Activated B cell treated with CpG ODN at 0.5 μM for 24 hours (primary cell): ENCODE measurements around the gene GRN. TPM values are rescaled to one million over a fixed set of nuclear protein-coding genes. Genes with fewer than 3 reads are reported as not detected.
"Not testable (repeated sequence)": the region's sequence is repeated elsewhere in the genome, so short reads cannot be mapped to it uniquely, and the experiment has no call there.

Experiments
- ATAC-seq: fragments of 200-7000 bp; cut with Tn5 transposase; one replicate; pipeline ENCODE4 v1.10.0; 2021; ENCODE audit warnings: low read depth, mild to moderate bottlenecking, moderate library complexity
- CTCF ChIA-PET: fragments of 350-600 bp; sonication (Branson Sonifier 250); formaldehyde crosslinking; loops from one replicate; lab custom pipeline; 2021; ENCODE audit warnings: antibody characterized with exemption; lab: Charles Lee
- POLR2A ChIA-PET: fragments of 350-600 bp; sonication (Branson Sonifier 250); formaldehyde crosslinking; loops from one replicate; lab custom pipeline; 2021; ENCODE audit warnings: antibody characterized with exemption; lab: Charles Lee
- DNase-seq: peaks from one replicate; pipeline ENCODE4 v3.0.0; 2022
- H3K27ac Mint-ChIP-seq: one replicate; pipeline ENCODE4 v1.8.0; 2020; ENCODE audit warnings: mixed read lengths
- H3K27me3 Mint-ChIP-seq: one replicate; pipeline ENCODE4 v1.8.0; 2021; ENCODE audit warnings: mixed read lengths
- H3K36me3 Mint-ChIP-seq: one replicate; pipeline ENCODE4 v1.8.0; 2021; ENCODE audit warnings: low read depth, mixed read lengths
- H3K4me1 Mint-ChIP-seq: one replicate; pipeline ENCODE4 v1.8.0; 2021; ENCODE audit warnings: mixed read lengths
- H3K4me3 Mint-ChIP-seq: one replicate; pipeline ENCODE4 v1.8.0; 2020; ENCODE audit warnings: mild to moderate bottlenecking, mixed read lengths
- H3K9me3 Mint-ChIP-seq: one replicate; pipeline ENCODE4 v1.8.0; 2020; ENCODE audit warnings: mixed read lengths
- CTCF ChIP-seq: fragments of 200-600 bp; IDR thresholded peaks from one replicate; pipeline ENCODE4 v1.8.0; 2022; ENCODE audit warnings: antibody characterized with exemption, mild to moderate bottlenecking
- intact Hi-C: fragments of 100-400 bp; cut with micrococcal nuclease; formaldehyde crosslinking; loops from one replicate; pipeline ENCODE4 v1.15.1; 2024
- total RNA-seq: library from RNA; stranded (reverse); gene quantifications from 2 replicates; pipeline ENCODE4 v1.2.3, GENCODE V29; 2022

Gene GRN
- total RNA-seq, 1 donor from 2014 or later = 250 TPM

GRCh38 chr17:44386182-44386525, 41.1 kb downstream of the GRN start:
- ChIA-PET CTCF (no interaction called here), POLR2A (no interaction called here)
- DNase-seq = no peak
- TF ChIP-seq CTCF = no peak
- no peaks in the 10 kb centered on the region for H3K9me3 Mint-ChIP-seq
- H3K36me3 Mint-ChIP-seq = no peaks in the 10 kb centered on the region
- H3K4me3 Mint-ChIP-seq = peak overlapping the region; percentile 77
- ATAC-seq = no peak
- H3K27me3 Mint-ChIP-seq = peaks cover 29% of the 10 kb centered on the region
- H3K27ac Mint-ChIP-seq = no peak overlapping the region
- peaks cover 23% of the 10 kb centered on the region for H3K4me1 Mint-ChIP-seq
- intact Hi-C loops = no loop called here

- ChIA-PET CTCF (no interaction called here), POLR2A (no interaction called here)
- peaks cover 23% of the 10 kb centered on the region for H3K4me1 Mint-ChIP-seq
- peaks cover 26% of the 10 kb centered on the region for H3K27me3 Mint-ChIP-seq
- DNase-seq = no peak
- H3K36me3 Mint-ChIP-seq = no peaks in the 10 kb centered on the region
- no peak for ATAC-seq
- TF ChIP-seq CTCF = no peak
- H3K27ac Mint-ChIP-seq = no peak overlapping the region
- H3K9me3 Mint-ChIP-seq = no peaks in the 10 kb centered on the region
- intact Hi-C loops = no loop called here
- no peak overlapping the region for H3K4me3 Mint-ChIP-seq
Measured at GRCh38 chr17:44387804-44388203, 42.7 kb downstream of the GRN start.

- no peak within 1 kb of the TSS for H3K27ac Mint-ChIP-seq
- CTCF ChIA-PET = interaction anchor here (1.2 kb wide), 1 partner anchor 26 kb away, joined by 3 read pairs; the partner anchor contains the start of gene FAM171A2
- TF ChIP-seq CTCF = no peak
- peaks cover 19% of the 10 kb centered on the region for H3K27me3 Mint-ChIP-seq
- H3K4me1 Mint-ChIP-seq = peaks cover 23% of the 10 kb centered on the region
- H3K4me3 Mint-ChIP-seq = no peak within 1 kb of the TSS
- H3K36me3 Mint-ChIP-seq = no peaks in the 10 kb centered on the region
- intact Hi-C loops = no loop called here
- POLR2A ChIA-PET = no interaction called here
- no peak for DNase-seq
- no peaks in the 10 kb centered on the region for H3K9me3 Mint-ChIP-seq
- ATAC-seq = no peak
Measured at GRCh38 chr17:44389281-44389680, 44.2 kb downstream of the GRN start, which contains the start of gene ITGA2B. TSS of gene ITGA2B (minus strand) at chr17:44389649. CDS start at chr17:44389473, 176 bp downstream.

GRCh38 chr17:44389723-44390202, 44.7 kb downstream of the GRN start:
- Mint-ChIP-seq H3K27ac (no peak overlapping the region), H3K4me3 (no peak overlapping the region), H3K27me3 (peaks cover 17% of the 10 kb centered on the region), H3K36me3 (no peaks in the 10 kb centered on the region), H3K4me1 (peaks cover 21% of the 10 kb centered on the region), H3K9me3 (no peaks in the 10 kb centered on the region)
- no peak for DNase-seq
- TF ChIP-seq CTCF = no peak
- CTCF ChIA-PET = interaction anchor here (1.2 kb wide), 1 partner anchor 26 kb away, joined by 3 read pairs; the partner anchor contains the start of gene FAM171A2
- intact Hi-C loops = no loop called here
- no peak for ATAC-seq
- POLR2A ChIA-PET = no interaction called here

- DNase-seq (no peak), ATAC-seq (no peak)
- no peak for TF ChIP-seq CTCF
- intact Hi-C loops = no loop called here
- H3K4me3 Mint-ChIP-seq = no peak overlapping the region
- no peaks in the 10 kb centered on the region for H3K9me3 Mint-ChIP-seq
- ChIA-PET POLR2A (no interaction called here), CTCF (interaction anchor here (1.4 kb wide), 1 partner anchor 14 kb away, joined by 3 read pairs; no protein-coding TSS in a partner anchor)
- no peak overlapping the region for H3K27ac Mint-ChIP-seq
- H3K36me3 Mint-ChIP-seq = no peaks in the 10 kb centered on the region
- H3K4me1 Mint-ChIP-seq = peaks cover 17% of the 10 kb centered on the region
- H3K27me3 Mint-ChIP-seq = peaks cover 15% of the 10 kb centered on the region
Measured at GRCh38 chr17:44390250-44390870, 45.3 kb downstream of the GRN start.

GRCh38 chr17:44394112-44394511, 49.0 kb downstream of the GRN start:
- POLR2A ChIA-PET, CTCF ChIA-PET, H3K9me3 Mint-ChIP-seq, DNase-seq, H3K4me3 Mint-ChIP-seq, H3K27ac Mint-ChIP-seq, ATAC-seq, H3K27me3 Mint-ChIP-seq, intact Hi-C loops: not testable (repeated sequence)
- Mint-ChIP-seq H3K36me3 (peaks cover 25% of the 10 kb centered on the region), H3K4me1 (peaks cover 12% of the 10 kb centered on the region)
